T-cell (primary cell): ENCODE results near the gene SEC14L1. TPM values are rescaled to one million over a fixed set of nuclear protein-coding genes. Genes with fewer than 3 reads are reported as not detected.

ENCODE experiments used
- ATAC-seq, 4 experiments: fragments of 200-7000 bp in 3 of 4; fragments of 150-1000 bp in 1 of 4; cut with Tn5 transposase; replicated peaks in 1 of 4; 1 replicate in 3 of 4; 2 replicates in 1 of 4; pipeline ENCODE4 v1.10.0; 2021; ENCODE audit warnings: moderate library complexity in 3 of 4, mild to moderate bottlenecking in 2 of 4, moderate number of reproducible peaks in 1 of 4
- CTCF ChIA-PET, 2 donors: fragments of 300-600 bp; sonication (Branson Sonifier 250); formaldehyde crosslinking; loops; one replicate each; lab custom pipeline; 2022; ENCODE audit warnings: antibody characterized with exemption in 2 of 2; lab: Charles Lee
- POLR2A ChIA-PET, 2 donors: fragments of 300-600 bp; sonication (Branson Sonifier 250); formaldehyde crosslinking; loops; one replicate each; lab custom pipeline; 2022; ENCODE audit warnings: antibody characterized with exemption in 2 of 2; lab: Charles Lee
- DNase-seq, 35 experiments: peaks; one replicate each; pipeline versions ENCODE4 v3.0.0 to v3.0.0-alpha.2; 2013 to 2023
- H3K27ac ChIP-seq: one replicate; pipeline ENCODE4 v1.5.1; 2013; ENCODE audit warnings: low read length
- H3K27me3 ChIP-seq, 2 experiments: replicated peaks in 1 of 2; 1 replicate in 1 of 2; 2 replicates in 1 of 2; pipeline versions ENCODE4 v1.6.1 to v1.7.0; 2013; ENCODE audit warnings: low read length in 1 of 2, mixed read lengths in 1 of 2; ENCODE audit not compliant: control insufficient read depth in 2 of 2, insufficient read depth in 2 of 2; ENCODE audit errors: extremely low read depth in 1 of 2
- H3K36me3 ChIP-seq, 2 donors: 1 replicate in 1 of 2; 2 replicates in 1 of 2; pipeline versions ENCODE4 v1.6.1 to v1.7.0; 2013; ENCODE audit warnings: low read length in 1 of 2; ENCODE audit not compliant: control insufficient read depth in 2 of 2, insufficient read depth in 1 of 2; ENCODE audit errors: extremely low read depth in 1 of 2
- H3K4me1 ChIP-seq, 2 experiments: 1 replicate in 1 of 2; 2 replicates in 1 of 2; pipeline versions ENCODE4 v1.6.1 to v1.7.0; 2013; ENCODE audit warnings: low read length in 2 of 2, mixed read lengths in 1 of 2; ENCODE audit not compliant: insufficient read depth in 2 of 2, control insufficient read depth in 1 of 2; ENCODE audit errors: extremely low read depth in 1 of 2
- H3K4me3 ChIP-seq, 2 donors: 1 replicate in 1 of 2; 2 replicates in 1 of 2; pipeline versions ENCODE4 v1.5.1 to v1.7.0; 2013; ENCODE audit warnings: mild to moderate bottlenecking in 2 of 2, low read length in 1 of 2, moderate library complexity in 1 of 2; ENCODE audit not compliant: control insufficient read depth in 1 of 2; ENCODE audit errors: extremely low read depth in 1 of 2
- H3K9me3 ChIP-seq: 2 replicates; pipeline ENCODE4 v1.7.0; 2013
- H3K27ac Mint-ChIP-seq, 2 donors: one replicate each; pipeline ENCODE4 v1.8.0; 2020 to 2021; ENCODE audit warnings: mild to moderate bottlenecking in 2 of 2, mixed read lengths in 2 of 2
- H3K27me3 Mint-ChIP-seq, 2 donors: one replicate each; pipeline ENCODE4 v1.8.0; 2021 to 2022; ENCODE audit warnings: mixed read lengths in 2 of 2
- H3K36me3 Mint-ChIP-seq: one replicate; pipeline ENCODE4 v1.8.0; 2021; ENCODE audit warnings: mixed read lengths
- H3K4me1 Mint-ChIP-seq, 3 donors: one replicate each; pipeline ENCODE4 v1.8.0; 2020 to 2022; ENCODE audit warnings: mixed read lengths in 3 of 3, mild to moderate bottlenecking in 1 of 3
- H3K4me3 Mint-ChIP-seq, 3 donors: one replicate each; pipeline ENCODE4 v1.8.0; 2020 to 2022; ENCODE audit warnings: mild to moderate bottlenecking in 3 of 3, mixed read lengths in 3 of 3, moderate library complexity in 3 of 3
- H3K9me3 Mint-ChIP-seq, 3 donors: one replicate each; pipeline ENCODE4 v1.8.0; 2020 to 2022; ENCODE audit warnings: mixed read lengths in 3 of 3
- WGBS: methylation state at CpG from one replicate; pipeline ENCODE4 v1.1.5; 2013; ENCODE audit warnings: missing lambda C conversion rate; ENCODE audit not compliant: insufficient coverage; 5-methylcytosine and 5-hydroxymethylcytosine counted together
- total RNA-seq, 35 experiments: library from RNA in 6 of 35; stranded (reverse) in 6 of 35; fragments of 120-200 nt in 1 of 35; gene quantifications; one replicate each; pipeline versions ENCODE4 v1.2.1 to v1.2.4 and lab custom pipeline; 2013 to 2026

The SEC14L1 gene
- total RNA-seq, 5 donors from 2014 or later (not counting 1 experiment from before 2014, with no cell fraction given), result 36.9 to 71.6 (median 46.2) TPM

DNA sequence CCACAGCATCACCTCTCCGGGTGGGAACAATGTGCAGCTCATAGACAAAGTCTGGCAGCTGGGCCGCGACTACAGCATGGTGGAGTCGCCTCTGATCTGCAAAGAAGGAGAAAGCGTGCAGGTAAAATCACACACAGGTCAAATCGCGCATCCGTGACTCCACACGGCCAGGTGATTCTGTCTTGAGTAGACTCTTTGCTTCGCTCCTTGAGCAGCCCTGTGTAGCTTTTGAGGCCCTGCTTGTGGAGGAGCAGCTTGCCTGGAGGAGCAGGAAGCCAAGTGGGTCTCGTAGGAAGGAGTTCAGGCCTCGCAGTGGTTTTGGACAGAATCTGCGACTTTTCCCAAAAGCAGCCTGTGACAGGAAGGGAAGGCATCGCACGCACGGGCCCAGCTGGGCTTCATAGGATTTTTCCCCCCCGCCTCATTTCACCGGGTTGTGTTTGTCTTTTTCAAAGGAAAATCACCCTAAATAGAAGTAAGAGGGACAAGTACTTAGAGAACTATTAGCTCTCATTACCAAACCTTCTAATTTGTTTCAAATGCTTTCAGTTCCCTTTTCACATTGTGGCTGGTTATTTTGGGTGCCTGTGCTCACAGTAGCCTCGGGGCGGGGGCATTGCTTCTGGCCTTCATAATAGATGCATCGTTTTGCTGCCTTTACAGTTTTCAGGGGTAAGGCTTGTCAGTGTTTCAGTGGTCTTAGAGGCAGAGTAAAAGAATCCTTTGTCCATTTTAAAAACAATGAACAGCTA lies 71.5 kb downstream of the SEC14L1 start:
- Histone ChIP-seq H3K27ac (no peak overlapping the region), H3K4me1 (no peaks in the 10 kb centered on the region), H3K36me3 (peaks cover 37 to 84% of the 10 kb centered on the region in 2 donors), H3K27me3 (no peaks in the 10 kb centered on the region), H3K9me3 (no peaks in the 10 kb centered on the region), H3K4me3 (no peak overlapping the region)
- ATAC-seq (no peak), DNase-seq (no peak)
- POLR2A ChIA-PET, result interaction anchor here in 1 of 2 donors (0.5 to 0.6 kb wide), 3 partner anchors 42 to 114 kb away, joined by 3 to 5 read pairs (median 4); no protein-coding TSS in a partner anchor
- WGBS, result 96% methylated on average over 12 of the region's 21 CpGs
- Mint-ChIP-seq H3K27me3 (no peaks in the 10 kb centered on the region), H3K4me3 (no peak overlapping the region), H3K4me1 (peaks cover 0 to 7% (median 2%) of the 10 kb centered on the region in 3 donors), H3K27ac (no peak overlapping the region), H3K36me3 (peaks cover 70% of the 10 kb centered on the region), H3K9me3 (no peaks in the 10 kb centered on the region)
- CTCF ChIA-PET, result interaction anchor here in 1 of 2 donors (0.6 kb wide), 1 partner anchor 1051 kb away, joined by 8 read pairs; no protein-coding TSS in a partner anchor

DNA sequence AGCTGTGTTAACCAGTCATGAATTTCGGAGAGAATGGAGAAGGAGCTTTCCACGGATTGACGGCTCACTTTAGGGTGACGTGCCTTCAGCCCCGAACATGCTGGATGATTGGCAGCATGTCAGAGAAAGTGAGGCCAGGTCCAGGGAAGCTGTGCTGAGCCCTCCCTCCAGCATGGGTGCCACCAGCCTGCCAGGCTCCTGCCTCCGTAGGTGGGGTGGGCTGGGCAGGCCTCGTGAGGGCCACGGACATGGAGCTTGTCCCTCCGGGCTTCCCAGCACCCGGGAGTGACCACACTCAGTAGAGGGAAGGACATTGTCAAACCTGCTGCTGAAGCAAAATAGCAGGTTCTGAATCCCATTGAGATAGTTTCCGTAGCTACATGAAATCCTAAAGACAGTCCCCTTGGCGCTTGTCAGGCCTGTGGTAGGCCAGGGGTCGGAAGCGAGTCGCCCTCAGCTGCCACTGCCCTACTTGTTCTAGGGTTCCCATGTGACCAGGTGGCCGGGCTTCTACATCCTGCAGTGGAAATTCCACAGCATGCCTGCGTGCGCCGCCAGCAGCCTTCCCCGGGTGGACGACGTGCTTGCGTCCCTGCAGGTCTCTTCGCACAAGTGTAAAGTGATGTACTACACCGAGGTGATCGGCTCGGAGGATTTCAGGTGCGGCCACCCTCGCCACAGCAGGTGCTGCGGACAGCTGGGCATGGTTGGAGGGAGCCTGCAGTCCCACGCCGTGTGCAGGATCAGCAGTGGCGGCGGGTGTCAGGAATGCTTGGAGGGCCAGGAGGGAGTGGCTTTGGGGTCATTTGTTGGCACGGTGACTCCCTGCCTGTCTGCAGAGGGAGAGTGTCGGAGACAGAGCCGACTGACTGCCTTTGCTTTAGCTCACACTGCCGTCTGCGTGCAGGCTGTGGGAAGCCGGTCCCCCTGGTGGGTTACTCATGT lies 72.3 kb downstream of the SEC14L1 start:
- Mint-ChIP-seq H3K4me1 (peaks cover 0 to 7% (median 2%) of the 10 kb centered on the region in 3 donors), H3K4me3 (no peak overlapping the region), H3K27ac (no peak overlapping the region), H3K36me3 (peaks cover 63% of the 10 kb centered on the region), H3K27me3 (no peaks in the 10 kb centered on the region), H3K9me3 (no peaks in the 10 kb centered on the region)
- H3K4me3 ChIP-seq, result no peak overlapping the region
- WGBS, result 97% methylated on average over 32 of the region's 40 CpGs
- no peak for DNase-seq
- CTCF ChIA-PET, result no interaction called here
- POLR2A ChIA-PET, result interaction anchor here in 1 of 2 donors (0.6 kb wide), 1 partner anchor 115 kb away, joined by 5 read pairs; no protein-coding TSS in a partner anchor
- no peak overlapping the region for H3K27ac ChIP-seq
- no peak for ATAC-seq
- peaks cover 39 to 78% of the 10 kb centered on the region in 2 donors for H3K36me3 ChIP-seq
- no peaks in the 10 kb centered on the region for H3K4me1 ChIP-seq
- no peaks in the 10 kb centered on the region for H3K27me3 ChIP-seq
- no peaks in the 10 kb centered on the region for H3K9me3 ChIP-seq

- peaks cover 60% of the 10 kb centered on the region for H3K36me3 Mint-ChIP-seq
- POLR2A ChIA-PET, result no interaction called here
Observed at GRCh38 chr17:77213778-77214132, 73.0 kb downstream of the SEC14L1 start.

DNA sequence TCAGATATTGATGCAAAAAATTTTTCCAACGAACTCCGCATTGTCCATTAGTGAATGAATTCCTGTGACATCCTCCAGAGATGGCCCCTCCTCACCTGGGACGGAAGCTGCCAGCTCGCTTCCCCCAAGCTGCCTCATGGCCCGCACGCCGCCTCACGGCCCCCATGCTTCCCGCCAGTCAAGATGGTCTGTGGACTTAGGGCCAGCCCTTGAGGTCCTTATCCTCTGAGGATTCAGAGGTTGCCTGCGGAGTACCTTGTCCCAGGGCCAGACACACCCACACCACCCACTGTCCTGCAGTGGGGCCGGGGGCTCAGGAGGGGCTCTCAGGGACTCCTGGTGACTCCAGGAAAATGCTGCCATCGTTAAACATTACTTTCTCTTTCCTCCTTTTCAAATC lies 73.6 kb downstream of the SEC14L1 start:
- ChIA-PET POLR2A (interaction anchor here in 1 of 2 donors (0.6 kb wide), 1 partner anchor 119 kb away, joined by 5 read pairs; no protein-coding TSS in a partner anchor), CTCF (no interaction called here)
- Mint-ChIP-seq H3K9me3 (no peaks in the 10 kb centered on the region), H3K36me3 (peaks cover 59% of the 10 kb centered on the region), H3K27ac (no peak overlapping the region), H3K27me3 (no peaks in the 10 kb centered on the region), H3K4me1 (peaks cover 0 to 7% (median 2%) of the 10 kb centered on the region in 3 donors), H3K4me3 (no peak overlapping the region)
- H3K9me3 ChIP-seq, result no peaks in the 10 kb centered on the region
- H3K27me3 ChIP-seq, result no peaks in the 10 kb centered on the region
- no peak overlapping the region for H3K27ac ChIP-seq
- no peak for ATAC-seq
- 98% methylated on average over 9 of the region's 12 CpGs for WGBS
- H3K4me1 ChIP-seq, result no peaks in the 10 kb centered on the region
- no peak overlapping the region for H3K4me3 ChIP-seq
- no peak for DNase-seq
- H3K36me3 ChIP-seq, result peaks cover 40 to 66% of the 10 kb centered on the region in 2 donors

More at GRCh38 chr17:77213778-77214132, 73.0 kb downstream of the SEC14L1 start:
- no peaks in the 10 kb centered on the region for H3K27me3 Mint-ChIP-seq
- H3K27ac ChIP-seq, result no peak overlapping the region
- H3K27me3 ChIP-seq, result no peaks in the 10 kb centered on the region
- H3K9me3 Mint-ChIP-seq, result no peaks in the 10 kb centered on the region
- DNase-seq, result no peak
- H3K36me3 ChIP-seq, result peaks cover 36 to 71% of the 10 kb centered on the region in 2 donors
- H3K27ac Mint-ChIP-seq, result no peak overlapping the region
- no peaks in the 10 kb centered on the region for H3K4me1 ChIP-seq
- 82% methylated on average over 13 of the region's 17 CpGs for WGBS
- CTCF ChIA-PET, result no interaction called here
- no peak overlapping the region for H3K4me3 Mint-ChIP-seq
- H3K4me1 Mint-ChIP-seq, result peaks cover 0 to 7% (median 2%) of the 10 kb centered on the region in 3 donors
- H3K4me3 ChIP-seq, result no peak overlapping the region
- ATAC-seq, result no peak
- H3K9me3 ChIP-seq, result no peaks in the 10 kb centered on the region

DNA sequence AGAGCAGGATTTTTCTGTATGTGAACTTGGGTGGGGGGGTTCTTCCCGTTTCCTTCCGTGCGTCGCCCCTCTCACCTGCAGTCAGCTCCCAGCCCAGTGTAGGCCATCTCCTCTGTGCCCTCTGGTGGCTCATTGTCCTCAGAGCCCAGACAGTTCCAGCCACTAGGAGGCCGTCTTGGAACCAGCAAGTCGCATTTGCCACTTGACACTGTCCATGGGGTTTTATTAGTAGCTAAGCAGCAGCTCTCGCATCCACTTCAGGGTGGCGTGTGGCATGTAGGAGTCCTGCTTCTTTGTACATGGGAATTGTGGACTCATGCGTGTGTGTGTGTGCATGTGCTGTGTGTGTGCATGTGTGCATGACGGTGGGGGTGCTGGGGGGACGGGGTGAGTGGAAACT lies 74.0 kb downstream of the SEC14L1 start:
- Histone ChIP-seq H3K4me1 (no peaks in the 10 kb centered on the region), H3K27ac (no peak overlapping the region), H3K4me3 (no peak overlapping the region), H3K27me3 (no peaks in the 10 kb centered on the region), H3K9me3 (no peaks in the 10 kb centered on the region), H3K36me3 (peaks cover 40 to 61% of the 10 kb centered on the region in 2 donors)
- ChIA-PET POLR2A (interaction anchor here in 1 of 2 donors (0.6 kb wide), 1 partner anchor 119 kb away, joined by 5 read pairs; no protein-coding TSS in a partner anchor), CTCF (no interaction called here)
- peaks cover 0 to 7% (median 2%) of the 10 kb centered on the region in 3 donors for H3K4me1 Mint-ChIP-seq
- no peaks in the 10 kb centered on the region for H3K27me3 Mint-ChIP-seq
- 90% methylated on average over 6 of the region's 11 CpGs for WGBS
- DNase-seq, result peak in 8 of 35 experiments; percentile 3 to 36 (median 8)
- H3K27ac Mint-ChIP-seq, result no peak overlapping the region
- ATAC-seq, result peak in 1 of 4 experiments; percentile 50
- H3K4me3 Mint-ChIP-seq, result no peak overlapping the region
- H3K9me3 Mint-ChIP-seq, result no peaks in the 10 kb centered on the region
- H3K36me3 Mint-ChIP-seq, result peaks cover 55% of the 10 kb centered on the region

GRCh38 chr17:77215281-77215680 lies 74.5 kb downstream of the SEC14L1 start:
- DNase-seq (no peak), ATAC-seq (no peak)
- Histone ChIP-seq H3K4me1 (no peaks in the 10 kb centered on the region), H3K36me3 (peaks cover 39 to 56% of the 10 kb centered on the region in 2 donors), H3K9me3 (no peaks in the 10 kb centered on the region), H3K27me3 (no peaks in the 10 kb centered on the region), H3K27ac (no peak overlapping the region), H3K4me3 (no peak overlapping the region)
- ChIA-PET CTCF (no interaction called here), POLR2A (no interaction called here)
- 96% methylated on average over 15 of the region's 16 CpGs for WGBS
- Mint-ChIP-seq H3K27me3 (no peaks in the 10 kb centered on the region), H3K4me1 (peaks cover 0 to 7% (median 2%) of the 10 kb centered on the region in 3 donors), H3K27ac (peak overlapping the region in 1 of 2 donors; percentile 11), H3K4me3 (no peak overlapping the region), H3K9me3 (no peaks in the 10 kb centered on the region), H3K36me3 (peaks cover 51% of the 10 kb centered on the region)
